OCI-LY1 (cell line): ENCODE data around the gene ILRUN.

ENCODE experiments used
- EZH2 ChIP-seq: fragments of 200-600 bp; sonication (generic), shearing (Covaris generic); IDR thresholded peaks from 2 replicates; pipeline ENCODE4 v1.8.0; 2017; ENCODE audit warnings: borderline replicate concordance, mixed run types, mild to moderate bottlenecking, antibody characterized with exemption, low read length, moderate library complexity, mixed read lengths
- TF ChIP-seq, protein P1 (sequence below): fragments of 200-600 bp; sonication (generic), shearing (Covaris generic); IDR thresholded peaks from 2 replicates; pipeline ENCODE4 v1.5.1; 2017; ENCODE audit warnings: mild to moderate bottlenecking, antibody characterized with exemption, low read length, moderate library complexity, mixed read lengths

DNA sequence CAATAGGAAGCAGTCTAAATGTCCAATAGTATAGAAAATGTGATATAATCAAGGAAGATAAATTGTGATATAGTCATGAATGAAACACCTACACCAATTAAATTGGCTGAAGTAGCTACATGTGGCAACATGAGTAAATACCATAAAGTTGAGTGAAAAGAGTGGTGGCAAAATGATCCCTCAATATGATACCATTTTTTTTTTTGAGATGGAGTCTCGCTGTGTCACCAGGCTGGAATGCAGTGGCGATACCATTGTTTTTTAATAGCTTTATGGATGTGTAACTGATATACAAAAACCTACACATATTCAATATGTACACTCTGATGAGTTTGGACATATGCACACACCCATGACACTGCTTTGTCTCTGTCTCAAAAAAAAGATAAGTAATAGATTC lies 20.9 kb upstream of the ILRUN start:
- TF ChIP-seq, protein P1, sequence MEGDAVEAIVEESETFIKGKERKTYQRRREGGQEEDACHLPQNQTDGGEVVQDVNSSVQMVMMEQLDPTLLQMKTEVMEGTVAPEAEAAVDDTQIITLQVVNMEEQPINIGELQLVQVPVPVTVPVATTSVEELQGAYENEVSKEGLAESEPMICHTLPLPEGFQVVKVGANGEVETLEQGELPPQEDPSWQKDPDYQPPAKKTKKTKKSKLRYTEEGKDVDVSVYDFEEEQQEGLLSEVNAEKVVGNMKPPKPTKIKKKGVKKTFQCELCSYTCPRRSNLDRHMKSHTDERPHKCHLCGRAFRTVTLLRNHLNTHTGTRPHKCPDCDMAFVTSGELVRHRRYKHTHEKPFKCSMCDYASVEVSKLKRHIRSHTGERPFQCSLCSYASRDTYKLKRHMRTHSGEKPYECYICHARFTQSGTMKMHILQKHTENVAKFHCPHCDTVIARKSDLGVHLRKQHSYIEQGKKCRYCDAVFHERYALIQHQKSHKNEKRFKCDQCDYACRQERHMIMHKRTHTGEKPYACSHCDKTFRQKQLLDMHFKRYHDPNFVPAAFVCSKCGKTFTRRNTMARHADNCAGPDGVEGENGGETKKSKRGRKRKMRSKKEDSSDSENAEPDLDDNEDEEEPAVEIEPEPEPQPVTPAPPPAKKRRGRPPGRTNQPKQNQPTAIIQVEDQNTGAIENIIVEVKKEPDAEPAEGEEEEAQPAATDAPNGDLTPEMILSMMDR: no peak
- no peak for TF ChIP-seq EZH2
